NCI-H748 (cell line): Measurements from ENCODE around the gene FN3KRP.

Experiments
- DNase-seq: peaks from one replicate; lab custom pipeline; 2025; ENCODE audit not compliant: unreplicated experiment; lab: John Stamatoyannopoulos, UW

FN3KRP gene

GRCh38 chr17:82716203-82717010 is at the start of gene FN3KRP:
Gene FN3KRP, plus strand, starts transcription at chr17:82716706. Its CDS starts 50 bp downstream, at chr17:82716756.
- peak; percentile 96 for DNase-seq

GRCh38 chr17:82666931-82667667 is 49.4 kb upstream of the FN3KRP start:
- no peak for DNase-seq

- DNase-seq = no peak
Measured at GRCh38 chr17:82667668-82668000, 48.9 kb upstream of the FN3KRP start.

GRCh38 chr17:82668024-82668630 is 48.4 kb upstream of the FN3KRP start:
- DNase-seq = no peak

- DNase-seq = peak; percentile 34
Measured at GRCh38 chr17:82668631-82669099, 47.8 kb upstream of the FN3KRP start.

- DNase-seq = no peak
Measured at GRCh38 chr17:82670661-82671450, 45.6 kb upstream of the FN3KRP start.

- DNase-seq = no peak
Measured at GRCh38 chr17:82674656-82675475, 41.6 kb upstream of the FN3KRP start.

GRCh38 chr17:82675476-82676245 is 40.8 kb upstream of the FN3KRP start:
- no peak for DNase-seq

- no peak for DNase-seq
Measured at GRCh38 chr17:82677353-82677925, 39.1 kb upstream of the FN3KRP start.

- peak; percentile 82 for DNase-seq
Measured at GRCh38 chr17:82678265-82678891, 38.1 kb upstream of the FN3KRP start.

- no peak for DNase-seq
Measured at GRCh38 chr17:82679586-82680465, 36.7 kb upstream of the FN3KRP start.

GRCh38 chr17:82681547-82681946 is 35.0 kb upstream of the FN3KRP start:
- DNase-seq = no peak

GRCh38 chr17:82683534-82683933 is 33.0 kb upstream of the FN3KRP start:
- DNase-seq = no peak

- no peak for DNase-seq
Measured at GRCh38 chr17:82684228-82684841, 32.2 kb upstream of the FN3KRP start.

GRCh38 chr17:82685291-82685690 is 31.2 kb upstream of the FN3KRP start:
- no peak for DNase-seq

- no peak for DNase-seq
Measured at GRCh38 chr17:82686366-82687324, 29.9 kb upstream of the FN3KRP start.
